Sigmoid colon (tissue), 7 donors: Measurements from ENCODE around the gene TBC1D19. TPM values are rescaled to one million over a fixed set of nuclear protein-coding genes. Genes with fewer than 3 reads are reported as not detected.
"Not testable (repeated sequence)": the region's sequence is repeated elsewhere in the genome, so short reads cannot be mapped to it uniquely, and the experiment has no call there.

Experiments
- DNase-seq: peaks from one replicate; pipeline ENCODE4 v3.0.0-alpha.2; 2019
- H3K27ac ChIP-seq, 4 donors: fragments of 200-600 bp; sonication (generic); one replicate each; pipeline ENCODE4 v1.5.1; 2016 to 2019; ENCODE audit warnings: mild to moderate bottlenecking in 1 of 4
- H3K27me3 ChIP-seq, 3 donors: fragments of 200-600 bp; sonication (generic); one replicate each; pipeline ENCODE4 v1.5.1; 2019; ENCODE audit warnings: mild to moderate bottlenecking in 1 of 3
- H3K36me3 ChIP-seq, 4 donors: fragments of 200-600 bp; sonication (generic); one replicate each; pipeline ENCODE4 v1.5.1; 2016 to 2019
- H3K4me1 ChIP-seq, 4 donors: fragments of 200-600 bp; sonication (generic); one replicate each; pipeline ENCODE4 v1.5.1; 2017 to 2019
- H3K4me3 ChIP-seq, 4 donors: fragments of 200-600 bp; sonication (generic); one replicate each; pipeline ENCODE4 v1.5.1; 2017 to 2019; ENCODE audit warnings: mild to moderate bottlenecking in 2 of 4, moderate library complexity in 1 of 4
- H3K9me3 ChIP-seq, 4 donors: fragments of 200-600 bp in 3 of 4; sonication (generic) in 3 of 4; one replicate each; pipeline versions ENCODE4 v1.5.1 to v1.6.1; 2013 to 2019
- CTCF ChIP-seq, 4 experiments: fragments of 450-650 bp in 3 of 4; fragments of 200-600 bp in 1 of 4; IDR thresholded peaks; one replicate each; pipeline ENCODE4 v1.5.1; 2016 to 2019; ENCODE audit warnings: antibody characterized with exemption in 4 of 4, mild to moderate bottlenecking in 3 of 4, moderate library complexity in 2 of 4
- EP300 ChIP-seq, 4 donors: sonication (generic); formaldehyde crosslinking; IDR thresholded peaks; one replicate each; pipeline ENCODE4 v1.6.1; 2017; ENCODE audit warnings: antibody characterized with exemption in 4 of 4
- POLR2A ChIP-seq, 2 donors: fragments of 450-650 bp; IDR thresholded peaks; one replicate each; pipeline ENCODE4 v1.6.1; 2016; ENCODE audit warnings: antibody characterized with exemption in 2 of 2, mild to moderate bottlenecking in 2 of 2, moderate library complexity in 2 of 2
- POLR2AphosphoS5 ChIP-seq, 4 donors: sonication (generic); formaldehyde crosslinking; IDR thresholded peaks; one replicate each; pipeline ENCODE4 v1.6.1; 2017; ENCODE audit warnings: antibody characterized with exemption in 4 of 4
- WGBS, 2 donors: extraction: QIAGEN DNeasy Blood & Tissue Kit; methylation state at CpG; one replicate each; pipeline ENCODE4 v1.1.7; 2013; 5-methylcytosine and 5-hydroxymethylcytosine counted together
- intact Hi-C: fragments of 100-400 bp; cut with DNase I; formaldehyde crosslinking; loops from one replicate; pipeline ENCODE4 v1.15.1; 2023
- polyA plus RNA-seq, 3 donors: library from polyadenylated mRNA; stranded (reverse); fragments of 200-250 nt; gene quantifications; one replicate each; pipeline ENCODE4 v1.2.3, GENCODE V29; 2013
- total RNA-seq, 4 donors: library from RNA; depleted of rRNA; stranded (reverse); fragments of >200 nt; gene quantifications; one replicate each; pipeline ENCODE4 v1.1.0, GENCODE V29; 2016
- donor health status: healthy with polysubstance abuse.
- donor health status: Bipolar disorder and iron deficiency.
- donor health status: healthy.

TBC1D19 gene
- total and polyA plus RNA-seq, 7 donors: 1.4 to 31.8 (median 21.6) TPM

DNA sequence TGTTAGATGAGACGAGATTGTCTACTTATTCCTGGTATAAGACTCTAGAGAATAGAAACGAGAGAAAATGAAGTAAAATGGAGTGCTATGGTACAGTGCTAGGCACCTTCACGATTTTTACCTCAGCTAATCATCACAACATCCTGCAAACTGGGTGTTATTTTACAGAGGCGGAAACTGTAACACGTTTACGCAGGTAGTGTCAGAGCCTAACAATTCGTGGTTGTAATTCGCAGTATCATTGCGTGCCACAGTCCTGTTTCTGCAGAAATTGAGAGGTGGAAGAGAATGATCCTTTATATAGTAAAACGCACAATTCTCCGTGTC is 383 bp upstream of the TBC1D19 start:
- Histone ChIP-seq H3K27ac (peak overlapping the region; percentile 74 to 80 (median 79)), H3K36me3 (no peaks in the 10 kb centered on the region), H3K4me1 (peaks cover 0 to 21% (median 13%) of the 10 kb centered on the region in 4 donors), H3K27me3 (no peaks in the 10 kb centered on the region), H3K9me3 (no peaks in the 10 kb centered on the region), H3K4me3 (peak overlapping the region; percentile 61 to 73 (median 70))
- DNase-seq: no peak
- no peak for TF ChIP-seq POLR2AphosphoS5 (IDR thresholded peaks at IDR 0.05)
- TF ChIP-seq POLR2A (IDR thresholded peaks at IDR 0.05): no peak
- no peak for TF ChIP-seq CTCF (IDR thresholded peaks at IDR 0.05)
- TF ChIP-seq EP300 (IDR thresholded peaks at IDR 0.05): no peak
- 1 to 3% methylated on average over 11 of the region's 11 CpGs for WGBS, 2 donors
- intact Hi-C loops: loop anchor here (10.0 kb wide), 2 partner anchors 129 to 281 kb away; partner anchors contain the start of gene STIM2

- intact Hi-C loops: loop anchor here (10.0 kb wide), 2 partner anchors 130 to 280 kb away; partner anchors contain the start of gene STIM2
- peak overlapping the region in 3 of 4 donors; percentile 74 to 80 (median 80) for H3K27ac ChIP-seq
- 25 to 40% methylated on average over 4 of the region's 4 CpGs for WGBS, 2 donors
Observed at GRCh38 chr4:26584725-26585124, 841 bp downstream of the TBC1D19 start.

DNA sequence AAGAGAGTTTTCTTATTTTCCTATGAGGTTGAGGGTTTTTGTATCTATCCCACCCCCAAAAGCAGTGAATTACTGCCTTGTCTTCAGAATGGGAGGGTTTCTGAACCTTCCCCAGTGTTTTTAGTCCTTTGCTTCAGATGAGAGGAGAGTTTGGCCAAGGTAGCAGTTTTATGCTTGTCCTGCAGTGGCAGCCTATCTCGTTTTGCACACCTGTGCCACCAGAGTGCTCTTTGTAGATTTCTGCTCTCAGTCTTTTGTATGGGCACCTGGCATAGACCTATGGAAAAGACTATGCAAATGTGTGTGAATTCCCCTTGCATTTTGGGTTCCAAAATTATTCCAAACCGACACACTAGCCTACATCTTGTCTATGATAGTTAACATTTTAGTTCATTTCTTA is 5.8 kb downstream of the TBC1D19 start:
- 32 to 56% methylated on average over 2 of the region's 2 CpGs for WGBS, 2 donors
- no peaks in the 10 kb centered on the region for H3K36me3 ChIP-seq

More at GRCh38 chr4:26584725-26585124, 841 bp downstream of the TBC1D19 start:
- Histone ChIP-seq H3K4me3 (peak overlapping the region; percentile 61 to 73 (median 70)), H3K9me3 (no peaks in the 10 kb centered on the region), H3K27me3 (no peaks in the 10 kb centered on the region), H3K4me1 (peaks cover 0 to 28% (median 16%) of the 10 kb centered on the region in 4 donors), H3K36me3 (no peaks in the 10 kb centered on the region)
- TF ChIP-seq POLR2A (IDR thresholded peaks at IDR 0.05) (no peak), EP300 (IDR thresholded peaks at IDR 0.05) (no peak), POLR2AphosphoS5 (IDR thresholded peaks at IDR 0.05) (no peak), CTCF (IDR thresholded peaks at IDR 0.05) (no peak)
- DNase-seq: no peak

DNA sequence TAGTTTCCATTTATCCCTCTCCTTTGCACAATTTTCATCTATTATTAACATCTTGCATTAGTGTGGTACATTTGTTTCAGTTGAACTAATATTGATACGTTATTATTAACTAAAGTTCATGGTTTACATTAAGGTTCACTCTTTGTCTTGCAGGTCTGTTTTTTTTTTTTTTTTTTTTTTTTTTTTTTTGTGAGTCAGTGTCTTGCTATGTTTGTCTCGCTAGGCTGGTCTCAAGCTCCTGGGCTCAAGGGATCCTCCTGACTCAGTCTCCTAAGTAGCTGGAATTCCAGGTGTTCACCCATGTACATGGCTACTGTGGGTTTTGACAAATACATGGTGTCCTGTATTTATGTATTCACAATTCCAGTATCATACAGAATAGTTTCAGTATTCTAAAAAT is 6.8 kb downstream of the TBC1D19 start:
- intact Hi-C loops: no loop called here
- Histone ChIP-seq H3K27me3 (no peaks in the 10 kb centered on the region), H3K4me1 (peaks cover 0 to 19% (median 8%) of the 10 kb centered on the region in 4 donors), H3K9me3 (no peaks in the 10 kb centered on the region), H3K36me3 (no peaks in the 10 kb centered on the region), H3K27ac (peak overlapping the region in 1 of 4 donors; percentile 31), H3K4me3 (no peak overlapping the region)
- TF ChIP-seq EP300 (IDR thresholded peaks at IDR 0.05) (no peak), POLR2A (IDR thresholded peaks at IDR 0.05) (no peak), POLR2AphosphoS5 (IDR thresholded peaks at IDR 0.05) (no peak), CTCF (IDR thresholded peaks at IDR 0.05) (no peak)
- 92 to 93% methylated on average over 2 of the region's 2 CpGs for WGBS, 2 donors
- DNase-seq: no peak

More for the DNA sequence above, 5.8 kb downstream of the TBC1D19 start:
- intact Hi-C loops: loop anchor here (10.0 kb wide), 2 partner anchors 135 to 275 kb away; partner anchors contain the start of gene STIM2
- H3K9me3 ChIP-seq: no peaks in the 10 kb centered on the region
- H3K4me3 ChIP-seq: no peak overlapping the region
- H3K27ac ChIP-seq: no peak overlapping the region
- peaks cover 0 to 28% (median 16%) of the 10 kb centered on the region in 4 donors for H3K4me1 ChIP-seq
- DNase-seq: no peak
- no peaks in the 10 kb centered on the region for H3K27me3 ChIP-seq
- no peak for TF ChIP-seq POLR2AphosphoS5 (IDR thresholded peaks at IDR 0.05)
- TF ChIP-seq EP300 (IDR thresholded peaks at IDR 0.05): no peak
- TF ChIP-seq CTCF (IDR thresholded peaks at IDR 0.05): no peak
- TF ChIP-seq POLR2A (IDR thresholded peaks at IDR 0.05): no peak

GRCh38 chr4:26593557-26593956 is 9.7 kb downstream of the TBC1D19 start:
- H3K36me3 ChIP-seq, H3K27ac ChIP-seq, DNase-seq, H3K9me3 ChIP-seq, H3K4me3 ChIP-seq, intact Hi-C loops, H3K27me3 ChIP-seq: not testable (repeated sequence)
- H3K4me1 ChIP-seq: peaks cover 0 to 19% (median 7%) of the 10 kb centered on the region in 4 donors
- WGBS, 2 donors: 83 to 88% methylated on average over 3 of the region's 3 CpGs
